ENCODE results near the gene THEM5. TPM values are rescaled to one million over a fixed set of nuclear protein-coding genes. Genes with fewer than 3 reads are reported as not detected.
A peak's percentile ranks its signal among the peaks of the same experiment; 100 is the strongest.

THEM5 gene
- total RNA-seq, 3 donors from 2014 or later = not detected

GRCh38 chr1:151823175-151823574 lies 30.3 kb downstream of the THEM5 start:
- intact Hi-C loops (cut with DNase I; ENCODE audit: low total_unique reads) = no loop called here
- peaks cover 0 to 4% of the 10 kb centered on the region in 2 donors for H3K4me1 ChIP-seq

GRCh38 chr1:151822404-151822803 lies 31.1 kb downstream of the THEM5 start:
- Histone ChIP-seq H3K4me3 (no peak overlapping the region), H3K9me3 (no peaks in the 10 kb centered on the region), H3K27me3 (no peaks in the 10 kb centered on the region), H3K4me1 (peaks cover 0 to 4% of the 10 kb centered on the region in 2 donors), H3K36me3 (no peaks in the 10 kb centered on the region), H3K27ac (peak overlapping the region in 1 of 2 donors; percentile 29)
- no peak for TF ChIP-seq POLR2AphosphoS5 (IDR thresholded peaks at IDR 0.05)
- TF ChIP-seq CTCF (IDR thresholded peaks at IDR 0.05) = no peak
- no peak for TF ChIP-seq POLR2A (IDR thresholded peaks at IDR 0.05)
- intact Hi-C loops (cut with DNase I; ENCODE audit: low total_unique reads) = no loop called here
- no peak for DNase-seq (ENCODE audit: low spot score in 2 of 2)

More at GRCh38 chr1:151823175-151823574, 30.3 kb downstream of the THEM5 start:
- DNase-seq (ENCODE audit: low spot score in 2 of 2) = no peak
- peak overlapping the region in 1 of 2 donors; percentile 29 for H3K27ac ChIP-seq
- H3K9me3 ChIP-seq = no peaks in the 10 kb centered on the region
- no peaks in the 10 kb centered on the region for H3K36me3 ChIP-seq
- H3K4me3 ChIP-seq = no peak overlapping the region
- TF ChIP-seq POLR2A (IDR thresholded peaks at IDR 0.05) (no peak), POLR2AphosphoS5 (IDR thresholded peaks at IDR 0.05) (no peak), CTCF (IDR thresholded peaks at IDR 0.05) (no peak)
- no peaks in the 10 kb centered on the region for H3K27me3 ChIP-seq

- no peak overlapping the region for H3K27ac ChIP-seq
- H3K4me1 ChIP-seq = no peaks in the 10 kb centered on the region
- TF ChIP-seq POLR2AphosphoS5 (IDR thresholded peaks at IDR 0.05) (no peak), CTCF (IDR thresholded peaks at IDR 0.05) (no peak), POLR2A (IDR thresholded peaks at IDR 0.05) (no peak)
- H3K36me3 ChIP-seq = no peaks in the 10 kb centered on the region
- DNase-seq (ENCODE audit: low spot score in 2 of 2) = no peak
- no peaks in the 10 kb centered on the region for H3K9me3 ChIP-seq
- H3K4me3 ChIP-seq = no peak overlapping the region
- no peaks in the 10 kb centered on the region for H3K27me3 ChIP-seq
- intact Hi-C loops (cut with DNase I; ENCODE audit: low total_unique reads) = no loop called here
Measured at GRCh38 chr1:151820940-151821339, 32.6 kb downstream of the THEM5 start.

- Histone ChIP-seq H3K27me3 (no peaks in the 10 kb centered on the region), H3K27ac (peak overlapping the region; percentile 17 to 27), H3K9me3 (no peaks in the 10 kb centered on the region), H3K4me1 (no peaks in the 10 kb centered on the region), H3K4me3 (no peak overlapping the region), H3K36me3 (no peaks in the 10 kb centered on the region)
- no peak for TF ChIP-seq CTCF (IDR thresholded peaks at IDR 0.05)
- TF ChIP-seq POLR2A (IDR thresholded peaks at IDR 0.05) = no peak
- no peak for TF ChIP-seq POLR2AphosphoS5 (IDR thresholded peaks at IDR 0.05)
- no peak for DNase-seq (ENCODE audit: low spot score in 2 of 2)
- intact Hi-C loops (cut with DNase I; ENCODE audit: low total_unique reads) = no loop called here
Measured at GRCh38 chr1:151819976-151820623, 33.4 kb downstream of the THEM5 start.

GRCh38 chr1:151819227-151819835 lies 34.2 kb downstream of the THEM5 start:
- no peaks in the 10 kb centered on the region for H3K9me3 ChIP-seq
- peak overlapping the region in 1 of 2 donors; percentile 27 for H3K27ac ChIP-seq
- no peaks in the 10 kb centered on the region for H3K27me3 ChIP-seq
- no peak overlapping the region for H3K4me3 ChIP-seq
- no peak for DNase-seq (ENCODE audit: low spot score in 2 of 2)
- H3K4me1 ChIP-seq = no peaks in the 10 kb centered on the region
- intact Hi-C loops (cut with DNase I; ENCODE audit: low total_unique reads) = no loop called here
- no peak for TF ChIP-seq CTCF (IDR thresholded peaks at IDR 0.05)
- TF ChIP-seq POLR2A (IDR thresholded peaks at IDR 0.05) = no peak
- no peak for TF ChIP-seq POLR2AphosphoS5 (IDR thresholded peaks at IDR 0.05)
- H3K36me3 ChIP-seq = no peaks in the 10 kb centered on the region

All from breast epithelium (tissue), 4 donors.